NCI-H2029 (cell line): ENCODE measurements around the gene HTR4.
A peak's percentile ranks its signal among the peaks of the same experiment; 100 is the strongest.

Source experiments
- DNase-seq: peaks from one replicate; lab custom pipeline; 2025; lab: John Stamatoyannopoulos, UW

HTR4 gene

GRCh38 chr5:148607406-148607805 lies 46.9 kb downstream of the HTR4 start:
- no peak for DNase-seq

DNA sequence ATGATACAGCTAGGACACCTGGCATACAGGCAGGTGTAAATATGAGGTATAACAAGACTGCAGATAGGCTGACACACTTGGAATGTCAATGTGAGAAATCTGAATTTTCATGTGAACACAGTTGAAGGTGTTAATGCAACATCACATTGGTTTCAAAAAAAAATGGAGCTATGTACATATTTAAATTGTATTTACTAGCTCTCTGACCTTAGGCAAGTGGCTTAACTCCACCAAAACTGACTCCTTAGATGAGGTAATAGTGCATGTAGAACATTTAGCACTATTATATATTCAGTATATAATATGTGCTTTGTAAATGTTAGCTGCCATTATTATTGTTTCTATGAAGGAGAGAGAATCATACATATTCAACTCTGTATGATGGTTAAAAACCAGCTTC lies 48.0 kb downstream of the HTR4 start:
- DNase-seq, result no peak

DNA sequence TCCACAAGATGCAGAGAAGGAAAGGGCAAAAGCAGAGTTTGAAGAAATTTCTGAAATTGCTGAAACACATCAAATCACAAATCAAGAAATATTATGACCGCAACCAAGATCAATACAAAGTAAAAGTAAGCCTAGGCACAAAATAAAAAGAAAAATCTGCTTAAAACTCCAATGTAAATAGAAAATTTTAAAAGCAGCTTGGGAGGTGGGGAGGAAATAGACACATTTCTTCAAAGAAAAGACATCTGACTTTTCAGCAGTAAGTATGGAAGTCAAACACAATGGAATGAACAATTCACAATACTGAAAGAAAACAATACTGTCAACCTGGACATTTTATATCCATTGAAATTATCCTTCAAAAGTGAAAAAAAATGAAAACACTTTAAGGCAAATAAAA lies 55.1 kb downstream of the HTR4 start:
- no peak for DNase-seq

DNA sequence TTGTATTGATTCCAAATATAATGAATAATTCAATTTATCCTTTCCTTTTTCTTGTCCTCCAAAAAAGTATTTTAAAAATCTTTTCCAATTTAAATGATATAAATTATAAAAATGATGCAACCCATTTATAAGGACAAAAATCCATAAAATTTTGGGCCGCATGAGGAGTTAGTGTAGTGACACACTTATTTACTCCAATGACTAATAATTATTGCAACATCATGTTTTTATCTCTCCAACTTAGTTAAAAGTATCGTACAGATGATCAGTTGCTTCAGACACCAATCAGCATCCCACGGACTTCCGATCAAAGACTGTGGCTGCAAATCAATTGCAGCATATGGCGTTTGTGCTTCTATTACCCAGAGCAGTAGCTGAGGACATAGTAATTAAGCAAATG lies 58.6 kb downstream of the HTR4 start:
- DNase-seq, result no peak

DNA sequence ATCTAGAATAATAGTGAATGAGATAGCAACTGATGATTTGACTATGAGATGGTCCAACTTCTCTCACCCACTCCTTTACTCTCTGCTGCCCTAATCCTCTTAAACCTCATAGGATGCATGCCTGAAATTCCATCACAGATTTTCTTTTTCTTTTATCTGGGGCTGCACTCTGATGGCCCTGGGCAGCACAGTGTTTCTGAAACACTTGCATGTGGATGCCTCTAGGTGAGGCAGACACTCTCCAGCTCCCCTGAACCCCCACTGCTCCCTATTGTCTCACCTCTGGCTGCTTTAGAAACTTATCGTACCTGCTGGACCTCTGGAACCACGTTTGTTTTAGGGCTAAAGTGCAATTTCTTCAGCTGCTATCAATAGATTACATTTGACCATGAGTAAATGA lies 67.5 kb downstream of the HTR4 start:
- no peak for DNase-seq

DNA sequence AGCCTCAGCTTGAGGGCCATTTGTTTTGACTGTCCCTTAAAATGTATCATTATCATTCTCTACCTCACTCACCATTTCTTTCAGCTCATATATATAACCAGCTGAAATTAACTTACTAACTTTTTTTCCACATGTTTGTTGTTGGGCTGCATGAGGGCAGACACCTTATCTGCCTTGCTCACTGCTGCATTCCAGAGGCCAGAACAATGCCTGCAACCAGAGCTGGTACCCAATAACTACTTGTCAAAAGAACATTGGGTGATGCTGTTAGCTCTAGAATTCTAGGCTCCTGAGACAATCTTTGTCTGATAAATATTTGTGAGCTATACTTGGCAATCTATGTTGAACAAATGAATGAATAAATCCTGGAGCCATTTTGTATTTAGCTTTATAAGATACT lies 68.3 kb downstream of the HTR4 start:
- no peak for DNase-seq

- DNase-seq, result no peak
These were observed 70.2 kb downstream of the HTR4 start for GRCh38 chr5:148584103-148584502.

DNA sequence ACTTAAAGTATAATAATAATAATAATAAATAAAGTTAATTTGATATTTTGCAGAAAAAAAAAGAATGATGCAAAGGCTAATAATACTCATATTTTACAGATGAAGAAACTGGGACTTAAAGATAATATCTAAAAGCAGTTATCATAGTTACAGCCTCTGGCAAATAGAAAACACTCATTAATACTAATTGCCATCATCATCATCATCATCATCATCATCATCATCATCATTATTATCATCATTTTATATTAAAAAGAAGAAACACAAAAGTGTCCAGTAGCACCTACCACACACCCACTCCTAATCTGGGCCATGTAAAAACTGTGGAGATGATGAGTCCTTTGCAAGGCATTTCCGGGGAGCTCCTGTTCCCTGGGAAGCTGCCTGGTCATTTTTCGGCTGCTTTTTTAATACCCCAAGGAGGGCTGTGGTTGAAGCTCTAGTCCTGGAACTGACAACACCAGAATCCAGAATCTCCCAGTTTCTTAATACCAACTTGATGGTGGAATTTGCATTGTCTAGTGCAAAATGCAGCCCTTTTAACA lies 70.8 kb downstream of the HTR4 start:
- no peak for DNase-seq

GRCh38 chr5:148574167-148574566 lies 80.2 kb downstream of the HTR4 start:
- DNase-seq, result no peak

DNA sequence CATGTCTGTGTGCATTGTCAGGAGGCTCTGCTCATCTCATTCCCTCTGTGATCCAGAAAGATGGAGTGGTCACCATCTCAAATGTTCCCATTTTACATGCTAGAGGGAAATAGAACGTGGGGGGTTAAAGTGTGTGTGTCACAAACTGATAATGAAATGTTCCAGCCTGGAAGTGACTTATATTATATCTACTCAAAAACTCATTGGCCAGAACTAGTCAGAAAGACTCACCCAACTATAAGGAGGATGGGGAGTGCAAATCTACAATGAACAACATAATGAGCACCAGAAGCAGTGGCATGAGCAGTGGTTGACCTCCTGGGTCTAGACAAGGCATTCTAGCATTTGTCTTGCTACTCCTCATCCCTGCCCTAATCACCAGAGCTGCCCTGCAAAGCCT lies 81.0 kb downstream of the HTR4 start:
- no peak for DNase-seq

GRCh38 chr5:148569948-148570347 lies 84.4 kb downstream of the HTR4 start:
- peak; percentile 46 for DNase-seq

DNA sequence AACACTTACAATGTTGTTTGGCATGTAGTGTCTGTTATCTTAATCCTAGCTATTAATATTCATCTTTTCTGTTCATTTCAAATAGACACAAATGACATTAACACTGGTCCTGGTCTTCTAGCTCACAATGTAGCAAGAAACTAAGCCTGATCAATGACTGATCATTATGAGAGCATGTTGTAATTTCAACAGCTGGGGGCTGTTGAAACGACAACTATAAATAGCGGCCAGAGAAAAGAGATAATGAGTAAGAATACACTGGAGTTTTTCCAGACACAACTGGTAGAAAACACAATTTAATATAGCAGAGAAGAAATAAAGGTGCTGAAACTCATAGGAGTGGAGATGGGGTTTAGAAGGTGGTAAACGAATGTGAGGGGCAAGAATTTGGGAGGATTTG lies 89.2 kb downstream of the HTR4 start:
- no peak for DNase-seq

DNA sequence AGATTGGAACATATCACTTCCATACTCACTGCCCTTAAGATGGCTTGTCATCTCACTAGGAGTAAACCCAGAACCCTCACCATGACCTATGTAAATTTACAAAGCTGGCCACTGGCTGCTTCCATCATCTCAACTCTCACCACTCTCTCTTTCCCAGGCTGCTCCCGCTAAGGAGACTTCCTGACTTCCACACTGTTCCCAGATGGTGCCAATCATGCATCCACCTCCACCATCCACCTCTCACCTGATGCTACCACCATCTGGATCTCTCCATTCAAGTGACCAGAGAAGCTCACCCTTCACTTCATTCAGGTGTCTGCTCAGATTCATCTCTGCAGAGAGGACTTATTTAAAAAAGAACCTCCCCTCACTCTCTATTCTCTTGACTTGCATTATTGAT lies 91.3 kb downstream of the HTR4 start:
- DNase-seq, result no peak

DNA sequence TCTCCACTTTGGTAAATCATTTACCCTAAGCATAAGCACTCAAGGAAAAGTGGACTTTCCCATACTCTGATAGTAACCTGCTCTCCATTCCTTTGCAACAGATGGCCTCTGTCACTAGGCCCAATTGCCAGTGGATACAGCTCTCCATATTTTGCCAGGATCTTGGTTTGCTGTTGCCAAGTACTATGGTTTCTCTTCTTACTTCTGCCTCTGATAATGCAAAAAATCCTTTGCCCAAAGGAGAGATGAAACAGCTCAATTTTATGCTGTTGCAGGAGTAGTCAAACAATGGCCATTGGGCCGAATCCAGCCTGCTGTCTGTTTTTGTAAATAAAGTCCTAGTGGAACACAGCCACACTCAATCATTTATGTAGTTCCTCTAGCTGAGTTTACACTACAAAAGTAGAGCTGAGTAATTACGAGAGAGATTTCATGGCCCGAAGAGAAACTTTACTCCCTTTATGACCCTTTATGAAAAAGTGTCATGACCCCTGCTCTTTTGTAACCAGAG lies 92.5 kb downstream of the HTR4 start:
- DNase-seq, result no peak

DNA sequence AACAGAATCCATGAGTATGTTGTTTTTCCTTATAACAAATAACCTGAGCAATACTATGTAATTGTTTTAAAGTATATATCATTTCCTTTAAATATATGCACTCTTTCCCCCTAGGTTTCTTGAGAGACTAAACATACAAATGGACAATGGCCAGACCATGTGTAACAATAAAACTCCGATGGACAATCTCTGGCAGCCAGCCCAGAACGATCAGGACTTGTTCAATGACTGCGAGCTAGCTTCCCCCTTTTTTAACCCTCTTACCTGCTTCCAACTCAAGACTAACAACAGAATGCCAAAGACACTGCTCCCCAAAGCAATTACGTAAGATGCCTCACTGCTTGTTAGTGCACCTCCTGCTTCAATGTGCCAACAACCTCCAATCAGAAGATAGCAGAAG lies 94.9 kb downstream of the HTR4 start:
- peak; percentile 31 for DNase-seq

- DNase-seq, result no peak
These were observed 95.4 kb downstream of the HTR4 start for GRCh38 chr5:148558892-148559291.

DNA sequence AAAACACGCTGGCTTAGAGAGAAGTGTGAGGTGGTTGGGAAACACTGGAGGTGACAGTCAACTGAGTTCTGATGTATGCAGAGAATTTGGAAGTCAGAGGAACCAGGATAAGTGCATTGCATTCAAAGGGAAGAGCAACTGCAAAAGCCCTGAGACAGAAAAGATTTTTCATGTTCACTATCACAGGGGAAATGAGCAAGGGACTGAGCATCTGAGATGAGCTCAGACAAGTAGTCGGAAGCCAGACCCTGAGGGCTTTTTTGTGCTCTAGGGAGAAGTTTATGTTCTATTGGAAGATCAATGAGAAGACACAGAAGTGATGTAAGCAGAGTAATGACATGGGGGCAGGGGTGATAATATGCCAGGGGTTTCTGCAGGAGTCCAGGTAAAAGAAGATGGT lies 97.5 kb downstream of the HTR4 start:
- DNase-seq, result no peak

- DNase-seq, result no peak
These were observed 99.7 kb downstream of the HTR4 start for GRCh38 chr5:148554621-148555020.

DNA sequence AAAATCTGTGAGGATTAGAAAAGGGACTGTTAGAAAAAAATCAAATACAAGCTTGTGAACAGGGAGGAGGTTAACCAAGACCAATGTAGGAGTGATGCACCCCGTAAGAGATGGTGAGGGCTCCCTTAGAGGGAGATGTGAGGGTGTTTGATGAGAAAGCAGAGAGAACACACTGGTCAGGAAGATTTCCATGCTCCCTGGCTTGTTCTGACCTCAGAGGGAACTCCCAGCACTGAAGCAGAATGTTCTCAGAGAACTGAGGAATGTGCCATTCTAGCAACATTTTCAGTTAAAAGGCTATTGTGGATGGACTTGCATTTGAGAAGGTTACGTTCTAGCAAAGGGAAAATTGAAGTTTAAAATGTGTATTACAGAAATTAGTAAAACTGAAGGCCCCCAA lies 110.6 kb downstream of the HTR4 start:
- no peak for DNase-seq

DNA sequence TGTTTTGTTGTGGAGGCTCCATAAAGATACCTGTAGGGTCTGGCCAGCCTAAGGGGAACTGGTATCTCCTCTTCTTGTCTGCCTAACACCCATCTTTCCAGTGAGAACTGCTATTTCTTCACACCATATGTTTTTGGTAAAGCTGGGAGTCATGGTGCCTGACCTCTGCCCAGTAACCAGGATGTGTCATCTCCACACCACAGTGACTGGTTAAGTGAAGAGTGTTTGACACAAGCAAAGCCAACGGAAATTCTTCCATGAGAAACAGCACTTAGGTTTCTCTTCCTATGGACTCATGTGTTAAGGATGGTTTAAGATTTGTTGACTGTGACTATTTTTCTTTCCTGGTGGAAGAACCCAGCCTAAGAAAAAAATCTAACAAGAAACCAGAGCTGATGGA lies 111.5 kb downstream of the HTR4 start:
- DNase-seq, result no peak

- DNase-seq, result no peak
These were observed 113.1 kb downstream of the HTR4 start for GRCh38 chr5:148541054-148541835.

DNA sequence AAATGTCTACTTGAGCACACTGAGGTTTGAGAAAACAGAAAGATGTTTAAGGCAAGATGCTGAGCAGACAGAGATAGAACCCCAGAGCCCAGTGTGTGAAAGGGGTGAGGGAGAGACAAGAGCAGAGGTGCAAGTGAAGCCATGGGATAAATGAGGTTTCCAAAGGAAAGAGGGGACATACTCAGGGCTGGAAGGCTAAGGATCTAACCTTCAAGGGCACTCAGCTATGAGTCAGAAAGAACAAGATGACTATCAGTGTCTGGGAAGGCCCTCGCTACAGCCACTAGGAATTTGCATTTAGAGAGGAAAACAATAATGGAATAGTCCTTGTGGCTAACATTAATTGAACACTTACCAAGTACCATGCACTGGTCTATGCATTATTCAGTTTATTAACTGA lies 113.7 kb downstream of the HTR4 start:
- no peak for DNase-seq

DNA sequence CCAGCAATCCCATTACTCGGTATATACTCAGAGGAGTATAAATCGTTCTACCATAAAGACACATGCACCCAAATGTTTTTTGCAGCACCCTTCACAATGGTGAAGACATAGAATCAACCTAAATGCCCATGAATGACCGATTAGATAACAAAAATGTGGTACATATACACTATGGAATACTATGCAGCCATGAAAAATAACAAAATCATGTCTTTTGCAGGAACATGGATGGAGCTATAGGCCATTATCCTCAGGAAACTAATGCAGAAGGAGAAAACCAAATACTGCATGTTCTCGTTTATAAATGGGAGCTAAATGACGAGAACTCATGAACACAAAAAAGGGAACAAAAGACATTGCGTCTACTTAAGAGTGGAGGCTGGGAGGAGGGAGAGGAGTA lies 114.5 kb downstream of the HTR4 start:
- no peak for DNase-seq

GRCh38 chr5:148535190-148535589 lies 119.1 kb downstream of the HTR4 start:
- no peak for DNase-seq
